GM19395 (cell line): ENCODE results near the gene HNMT.
"Not testable (repeated sequence)": the region's sequence is repeated elsewhere in the genome, so short reads cannot be mapped to it uniquely, and the experiment has no call there.

Experiments used
- ATAC-seq: cut with Tn5 transposase; IDR thresholded peaks from one replicate; pipeline ENCODE4 v1.9.1; 2021; ENCODE audit warnings: mild to moderate bottlenecking, moderate library complexity; ENCODE audit not compliant: unreplicated experiment

Gene HNMT

DNA sequence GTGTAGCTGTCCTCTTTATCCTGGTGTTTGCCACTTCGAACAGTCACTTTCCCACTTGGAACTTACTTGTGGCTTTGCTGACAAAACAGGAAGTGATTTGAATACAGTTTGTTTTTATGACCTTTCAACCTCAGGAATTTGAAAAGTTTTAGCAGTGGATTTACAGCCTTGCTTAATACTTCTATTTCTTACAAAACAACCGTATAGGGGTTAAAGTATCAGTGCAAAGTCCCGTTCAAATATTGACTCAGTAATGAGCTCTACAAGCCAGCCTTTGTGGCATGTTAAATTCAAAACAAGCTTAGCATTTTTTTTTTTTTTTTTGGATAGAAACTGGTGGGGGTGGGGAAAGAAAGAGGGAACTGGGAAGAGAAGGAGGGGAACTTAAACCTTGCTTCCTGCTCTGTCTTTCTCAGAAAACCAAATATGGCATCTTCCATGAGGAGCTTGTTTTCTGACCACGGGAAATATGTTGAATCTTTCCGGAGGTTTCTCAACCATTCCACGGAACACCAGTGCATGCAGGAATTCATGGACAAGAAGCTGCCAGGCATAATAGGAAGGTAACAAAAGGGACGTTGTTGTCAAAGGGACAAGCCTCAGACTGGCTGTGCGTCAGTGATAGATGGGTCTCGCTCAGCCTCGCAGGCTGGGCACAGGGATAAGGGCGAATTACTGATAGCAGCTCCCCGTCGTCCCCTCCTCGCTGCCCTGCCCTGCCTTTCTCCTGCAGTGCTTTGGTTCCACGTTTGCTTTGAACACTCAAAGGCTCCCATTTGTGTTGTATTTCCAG is at the start of gene HNMT:
Gene HNMT, plus strand, starts transcription at position 408 of the 793 bp plus-strand sequence. Its CDS starts 19 bp downstream, at position 427.
- ATAC-seq = no peak

DNA sequence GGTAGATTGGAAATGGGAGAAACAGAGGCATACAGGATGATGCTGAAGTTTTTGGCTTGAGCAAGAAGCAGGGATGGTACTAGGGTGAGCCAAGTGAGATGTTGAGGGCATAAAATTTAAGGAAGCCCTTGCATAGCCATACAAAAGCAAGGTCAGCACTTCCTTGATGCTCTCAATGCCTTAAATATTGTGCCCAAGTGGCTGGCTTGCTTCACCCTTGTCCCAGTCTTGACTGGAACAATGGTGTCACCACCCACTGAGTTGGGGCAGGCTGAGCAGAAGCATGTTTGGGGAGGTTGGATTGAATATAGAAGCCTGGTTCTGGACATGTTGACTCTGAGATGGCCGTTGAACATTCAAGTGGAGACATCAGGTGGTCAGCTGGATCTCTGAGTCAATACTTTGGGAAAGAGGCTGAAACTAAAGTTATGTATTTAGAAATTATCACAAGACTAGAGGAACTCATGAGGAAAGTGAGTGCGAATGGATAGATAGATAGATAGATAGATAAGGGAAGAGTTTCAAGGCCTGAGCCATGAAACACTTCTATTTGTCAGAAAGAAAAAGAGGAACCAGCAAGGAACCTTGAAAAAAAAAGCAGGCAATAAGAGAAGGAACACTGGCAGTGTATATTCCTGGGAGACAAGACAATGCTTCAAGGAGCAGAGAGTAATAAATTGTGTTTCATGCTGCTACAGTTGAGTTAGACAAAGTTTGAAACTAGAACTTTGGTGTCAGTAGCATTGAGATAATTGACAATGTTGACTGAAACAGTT is 43.0 kb upstream of the HNMT start:
- ATAC-seq = no peak

DNA sequence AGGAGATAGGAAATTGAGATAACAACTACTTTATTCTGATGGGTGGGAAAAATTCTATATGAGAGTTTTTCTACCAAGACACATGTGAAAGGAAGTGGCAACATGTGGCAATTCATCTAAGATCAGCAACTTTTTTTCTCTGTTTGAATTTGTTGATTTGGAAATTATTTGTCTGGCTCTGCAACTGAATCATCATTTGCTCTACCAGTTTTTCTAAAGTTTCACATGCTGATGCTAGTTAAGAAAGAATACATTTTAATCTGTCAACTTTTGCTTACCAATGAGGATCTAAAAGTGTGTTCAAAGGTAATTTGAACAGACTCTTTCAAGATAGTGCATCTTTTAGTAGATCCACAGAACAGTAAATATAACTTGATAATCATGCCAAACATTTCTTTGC is 42.1 kb upstream of the HNMT start:
- not testable (repeated sequence) for ATAC-seq

DNA sequence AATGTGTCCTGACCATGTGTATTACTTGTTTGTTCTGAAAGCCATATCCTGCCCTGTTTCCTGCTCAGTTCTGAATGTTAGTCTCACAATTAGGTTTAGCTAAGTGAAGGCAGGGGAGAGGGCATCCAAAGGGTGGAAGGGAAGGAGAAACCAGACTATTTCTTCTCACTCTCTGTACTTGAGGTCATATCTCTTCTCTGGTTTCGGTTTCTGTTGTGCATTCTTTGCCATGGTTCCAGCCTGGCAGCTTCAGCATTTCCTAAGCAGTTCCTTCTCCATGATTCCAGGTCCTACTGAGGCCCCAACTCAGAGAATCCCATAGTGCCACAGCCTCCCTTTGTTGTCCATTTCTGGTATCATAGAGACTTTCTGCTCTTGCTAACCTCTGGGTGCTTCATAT is 40.3 kb upstream of the HNMT start:
- ATAC-seq = no peak

DNA sequence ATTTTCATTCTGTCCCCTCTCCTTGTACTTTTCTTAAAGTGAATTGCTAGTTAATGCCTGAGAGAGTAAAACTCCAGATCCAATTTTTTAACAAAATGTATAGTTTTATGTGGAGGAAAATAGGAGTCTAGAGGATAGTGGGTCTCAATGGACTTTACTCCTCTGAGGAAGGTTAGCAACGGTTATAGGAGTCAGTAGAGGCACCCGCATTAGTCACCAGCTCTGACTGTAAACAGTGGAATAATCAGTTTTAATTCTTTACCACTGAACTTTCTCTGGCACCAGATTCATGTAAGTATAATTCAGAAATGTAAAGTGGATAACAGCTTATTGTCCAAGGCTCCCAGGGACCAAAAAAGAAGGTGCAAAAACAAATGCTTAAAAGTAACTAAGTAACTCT is 38.7 kb upstream of the HNMT start:
- no peak for ATAC-seq

DNA sequence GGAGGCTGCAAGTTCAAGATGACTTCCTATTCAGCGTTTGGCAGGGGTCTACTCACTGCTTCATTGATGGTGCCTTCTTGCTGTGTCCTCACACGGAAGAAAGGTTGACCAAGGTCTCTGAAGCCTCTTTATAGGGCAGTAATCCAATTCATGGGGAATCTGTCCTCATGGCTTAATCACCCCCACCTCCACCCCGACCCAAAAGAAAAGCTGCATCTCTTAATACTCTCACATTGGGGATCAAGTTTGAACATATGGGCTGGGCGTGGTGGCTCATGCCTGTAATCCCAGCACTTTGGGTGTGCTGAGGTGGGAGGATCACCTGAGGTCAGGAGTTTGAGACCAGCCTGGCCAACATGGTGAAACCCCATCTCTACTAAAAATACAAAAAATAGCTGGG is 36.4 kb upstream of the HNMT start:
- ATAC-seq = no peak

DNA sequence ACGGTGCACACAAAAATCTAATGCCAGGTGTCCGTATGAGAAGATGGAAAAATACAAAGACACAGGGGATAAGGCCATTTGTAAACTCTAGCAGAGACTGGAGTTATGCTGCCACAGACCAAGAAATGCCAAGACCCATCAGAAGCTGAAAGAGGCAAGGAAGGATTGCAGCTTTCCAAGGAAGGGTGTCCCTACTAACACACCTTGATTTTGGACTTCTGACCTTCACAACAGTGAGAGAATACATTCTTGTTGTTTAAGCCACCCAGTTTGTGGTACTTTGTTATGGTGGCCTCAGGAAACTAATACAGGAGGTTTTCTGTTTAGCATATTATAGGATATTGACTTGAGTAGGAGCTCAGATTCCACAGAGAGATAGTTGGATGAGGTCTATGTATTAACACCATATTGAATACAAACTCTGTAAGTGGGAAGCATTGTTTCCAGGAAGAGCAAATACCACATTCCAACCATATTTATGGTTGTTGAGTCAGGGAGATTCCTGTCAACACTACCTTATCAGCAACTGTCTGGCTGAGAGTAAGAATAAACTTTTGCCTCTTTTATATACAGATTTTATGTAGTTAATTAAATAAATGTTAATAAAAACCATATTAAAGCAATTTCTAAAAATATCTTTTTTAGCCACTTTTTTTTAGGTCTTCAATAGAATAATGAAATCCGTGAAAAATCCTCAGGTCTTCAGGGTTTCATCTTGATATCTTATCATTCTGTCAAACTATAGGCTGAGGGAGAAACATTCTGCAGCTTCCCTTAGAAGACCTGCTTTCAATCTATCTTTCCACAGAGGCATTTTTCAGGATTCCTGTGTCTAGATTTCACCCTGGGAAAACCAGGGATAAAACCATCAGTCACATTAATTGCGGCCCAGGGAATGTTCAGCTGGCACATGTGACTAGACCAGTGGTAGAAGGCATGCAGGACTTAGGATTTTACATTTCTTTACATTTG is 35.4 kb upstream of the HNMT start:
- no peak for ATAC-seq

DNA sequence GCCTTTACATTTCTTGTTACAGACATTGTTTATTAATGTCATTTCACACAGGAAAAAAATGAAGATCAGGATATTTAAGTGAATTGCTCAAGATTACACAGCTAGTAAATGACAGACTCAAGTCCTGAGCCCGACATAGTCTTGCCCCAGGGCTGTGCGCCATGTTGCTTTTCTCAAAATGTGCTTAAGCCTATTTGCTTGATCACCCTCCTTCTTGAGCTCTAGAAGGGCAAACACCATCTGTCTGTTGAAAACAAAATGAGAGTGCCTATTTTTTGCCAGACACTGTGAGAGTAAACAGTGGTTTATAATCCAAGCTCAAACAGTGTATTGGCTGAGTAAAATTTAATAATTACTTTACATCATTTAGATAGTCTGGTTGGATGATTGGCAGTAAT is 34.8 kb upstream of the HNMT start:
- ATAC-seq = no peak

DNA sequence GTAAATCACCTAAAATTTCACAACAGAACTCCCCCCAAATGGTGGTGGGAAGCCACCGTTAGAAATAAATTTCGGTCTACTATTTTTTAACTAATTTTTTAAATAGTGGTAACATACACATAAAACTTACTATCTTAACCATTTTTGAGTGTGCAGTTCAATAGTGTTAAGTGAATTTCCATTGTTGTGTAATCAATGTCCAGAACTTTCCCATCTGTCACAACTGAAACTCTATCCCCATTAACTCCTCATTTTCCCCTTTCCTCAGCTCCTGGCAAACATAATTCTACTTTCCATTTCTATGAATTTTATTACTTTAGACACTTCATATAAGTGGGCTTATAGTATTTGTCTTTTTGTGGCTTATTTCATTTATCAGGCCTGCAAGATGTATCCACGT is 34.1 kb upstream of the HNMT start:
- no peak for ATAC-seq

DNA sequence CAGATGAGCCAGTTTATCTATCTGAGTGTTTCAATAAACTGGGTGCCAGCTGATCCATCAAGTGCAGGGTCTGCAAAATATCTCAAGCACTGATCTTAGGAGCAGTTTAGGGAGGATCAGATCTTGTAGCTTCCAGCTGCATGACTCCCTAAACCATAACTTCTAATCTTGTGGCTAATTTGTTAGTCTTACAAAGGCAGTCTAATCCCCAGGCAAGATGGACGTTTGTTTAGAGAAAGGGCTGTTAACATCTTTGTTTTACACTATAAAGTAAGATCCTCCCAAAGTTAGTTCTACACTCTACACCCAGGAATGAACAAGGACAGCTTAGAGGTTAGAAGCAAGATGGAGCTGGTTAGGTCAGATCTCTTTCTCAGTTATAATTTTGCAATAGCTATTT is 28.7 kb upstream of the HNMT start:
- no peak for ATAC-seq

DNA sequence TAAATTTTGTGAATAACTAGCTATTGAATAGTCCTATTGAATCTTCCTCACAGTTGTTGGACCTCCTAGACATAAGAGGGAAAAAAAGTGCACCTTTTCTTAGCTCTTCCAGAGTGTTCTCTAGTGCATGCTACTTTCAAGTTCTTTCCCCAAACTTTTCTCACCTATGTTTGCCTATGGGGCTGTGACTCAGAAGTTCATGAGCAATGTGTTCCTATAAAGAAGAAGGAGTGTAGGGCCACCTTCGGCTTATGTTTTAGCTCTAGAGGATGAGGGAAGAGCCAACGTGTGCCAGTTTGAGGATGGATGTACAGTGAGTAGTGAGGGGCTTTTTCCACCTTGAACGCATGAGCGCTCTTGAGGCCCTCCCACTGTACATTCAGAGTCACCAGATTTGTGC is 27.0 kb upstream of the HNMT start:
- ATAC-seq = no peak

DNA sequence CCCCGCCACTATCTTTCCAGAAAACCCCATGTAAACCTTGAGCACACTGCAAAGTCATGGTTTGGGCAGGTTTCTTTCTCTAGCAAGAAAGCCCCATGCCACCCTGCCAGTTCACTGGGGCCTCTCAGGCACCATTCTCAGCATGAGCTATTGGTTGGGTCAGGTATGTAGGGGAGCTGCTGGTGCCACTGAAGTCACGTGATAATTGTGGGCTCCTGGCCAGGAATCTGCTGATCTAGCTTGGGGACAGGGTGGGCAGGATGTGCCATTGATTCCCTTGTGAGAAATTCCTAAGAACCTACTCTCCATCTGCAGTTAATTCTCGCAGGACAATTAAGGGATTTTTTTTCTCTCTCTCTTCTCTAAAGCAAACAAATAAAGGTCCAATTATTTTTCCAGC is 26.5 kb upstream of the HNMT start:
- ATAC-seq = no peak

DNA sequence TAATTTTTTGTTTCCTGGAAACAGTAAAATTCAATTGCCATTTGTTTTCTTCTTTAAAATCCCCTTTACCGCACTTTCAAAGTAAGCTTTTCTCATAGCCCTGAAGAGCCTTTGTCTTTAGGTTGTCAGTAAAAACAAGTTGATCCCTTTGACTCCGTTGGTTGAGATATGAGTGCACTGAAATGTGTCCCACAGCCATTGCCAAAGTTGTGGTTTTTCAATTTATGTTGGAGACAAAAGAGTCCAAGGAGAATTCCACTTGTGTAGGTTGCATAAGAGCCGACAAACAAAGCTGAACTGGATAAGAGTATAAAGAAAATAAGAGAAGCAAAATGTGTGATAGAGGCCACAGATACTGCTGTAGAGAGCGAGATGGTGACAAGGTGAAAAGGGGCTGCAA is 26.1 kb upstream of the HNMT start:
- ATAC-seq = no peak

DNA sequence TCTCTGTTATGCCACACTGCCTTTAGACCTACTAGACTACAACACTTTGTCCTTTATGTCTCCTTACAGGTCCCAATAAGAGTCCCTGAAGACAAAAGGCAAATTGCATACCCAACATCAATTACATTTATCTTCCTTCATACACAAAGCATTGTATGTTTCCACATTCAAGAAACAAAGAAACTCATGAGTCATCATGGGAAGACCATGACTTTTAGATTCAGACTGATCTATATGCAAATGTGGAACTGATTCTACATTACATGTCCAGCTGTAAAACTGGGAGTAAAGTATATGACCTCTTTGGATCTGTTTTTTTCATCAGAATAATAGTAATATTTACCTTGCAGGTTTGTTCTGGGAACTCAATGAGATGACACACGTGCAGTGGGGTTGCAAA is 25.2 kb upstream of the HNMT start:
- no peak for ATAC-seq

DNA sequence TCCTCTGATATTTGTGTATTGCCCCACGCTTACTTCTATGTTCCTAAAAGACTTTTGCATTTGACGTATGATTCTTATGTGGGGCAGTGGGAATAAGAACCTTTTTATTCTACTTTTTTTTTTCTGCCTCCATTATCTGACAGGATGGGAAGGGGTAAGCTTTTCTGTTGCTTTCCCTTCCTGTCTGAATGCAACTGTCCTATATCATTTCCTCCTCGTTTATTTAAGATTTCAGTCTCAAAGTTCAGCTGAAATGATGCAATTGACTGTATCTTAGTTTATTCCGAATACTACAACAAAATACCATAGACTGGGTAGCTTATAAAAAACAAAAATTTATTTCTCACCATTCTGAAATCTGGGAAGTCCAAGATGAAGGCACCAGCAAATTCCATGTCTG is 24.1 kb upstream of the HNMT start:
- ATAC-seq = no peak

DNA sequence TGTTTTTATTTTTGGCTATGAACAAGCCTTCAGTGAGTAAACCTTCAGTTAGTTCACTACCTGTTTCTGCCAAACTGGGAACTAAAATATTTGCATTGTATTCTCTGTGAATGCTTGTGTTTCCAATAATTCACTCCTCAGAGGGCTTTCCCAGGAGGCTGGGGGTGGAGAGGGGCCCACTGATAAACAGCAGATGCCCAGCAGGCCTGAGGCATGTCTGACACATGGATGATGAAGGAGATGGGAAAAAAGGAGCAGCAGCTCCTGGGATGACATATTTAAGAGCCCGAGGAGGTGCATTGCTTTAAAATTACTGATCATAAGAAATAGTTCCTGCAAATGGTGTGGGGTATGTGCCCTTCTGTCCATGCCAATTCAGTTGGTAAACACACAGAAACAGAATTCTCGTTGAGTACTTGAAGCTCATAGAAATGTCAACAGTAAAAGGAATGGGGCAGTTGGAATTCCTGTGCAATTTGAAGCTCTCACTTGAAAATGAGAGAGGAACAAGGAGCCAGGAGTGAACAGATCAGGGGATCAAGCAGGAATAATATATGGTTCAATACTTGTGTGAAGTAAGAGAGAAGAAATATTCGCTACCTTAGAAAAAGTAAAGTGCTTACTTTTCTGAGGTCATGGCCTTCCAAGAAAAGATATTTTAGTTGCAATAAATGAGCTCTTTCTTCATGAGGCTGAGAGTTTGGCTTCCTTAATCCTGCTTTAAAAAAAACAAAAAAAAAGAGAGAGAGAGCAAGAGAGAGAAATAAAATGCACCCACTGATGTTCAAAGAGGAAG is 22.0 kb upstream of the HNMT start:
- no peak for ATAC-seq

DNA sequence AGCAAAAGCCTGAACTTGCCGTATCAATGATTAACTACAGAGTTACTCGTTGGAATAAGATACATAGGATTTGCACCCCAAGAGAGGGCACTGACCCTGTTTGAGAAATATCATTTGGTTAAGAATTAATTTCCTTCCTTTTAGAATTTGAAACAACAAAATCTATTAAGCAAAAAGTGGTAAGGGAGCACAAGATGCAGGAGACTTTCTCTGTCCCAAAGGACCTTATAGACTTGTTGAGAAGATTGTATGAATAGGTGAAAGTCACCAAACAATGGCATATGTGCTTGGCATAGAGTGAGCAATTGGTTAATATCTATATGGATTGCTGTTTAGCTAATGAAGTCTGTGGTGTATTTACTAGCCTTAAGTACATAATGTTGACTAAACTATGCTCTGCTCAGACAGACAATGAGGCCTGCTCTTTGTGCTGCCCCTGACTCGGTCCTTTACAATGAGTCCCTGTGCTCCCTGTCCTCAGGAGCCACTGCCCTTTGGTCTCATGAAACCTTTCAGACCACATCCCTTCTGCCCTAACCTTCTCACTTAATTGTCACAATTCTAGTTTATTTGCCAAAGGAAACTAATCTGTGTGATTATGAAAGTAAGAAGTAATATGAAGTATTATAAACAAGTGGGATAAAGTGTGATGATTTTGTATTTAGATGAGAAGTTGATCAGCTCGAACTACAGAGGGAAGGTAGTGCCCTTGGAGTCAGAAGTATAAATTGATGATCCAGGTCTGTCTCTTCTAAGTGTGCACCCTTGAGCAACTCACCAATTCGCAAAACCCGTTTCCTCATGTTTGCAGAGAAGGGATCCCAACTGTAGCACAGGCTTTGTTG is 21.2 kb upstream of the HNMT start:
- ATAC-seq = no peak

DNA sequence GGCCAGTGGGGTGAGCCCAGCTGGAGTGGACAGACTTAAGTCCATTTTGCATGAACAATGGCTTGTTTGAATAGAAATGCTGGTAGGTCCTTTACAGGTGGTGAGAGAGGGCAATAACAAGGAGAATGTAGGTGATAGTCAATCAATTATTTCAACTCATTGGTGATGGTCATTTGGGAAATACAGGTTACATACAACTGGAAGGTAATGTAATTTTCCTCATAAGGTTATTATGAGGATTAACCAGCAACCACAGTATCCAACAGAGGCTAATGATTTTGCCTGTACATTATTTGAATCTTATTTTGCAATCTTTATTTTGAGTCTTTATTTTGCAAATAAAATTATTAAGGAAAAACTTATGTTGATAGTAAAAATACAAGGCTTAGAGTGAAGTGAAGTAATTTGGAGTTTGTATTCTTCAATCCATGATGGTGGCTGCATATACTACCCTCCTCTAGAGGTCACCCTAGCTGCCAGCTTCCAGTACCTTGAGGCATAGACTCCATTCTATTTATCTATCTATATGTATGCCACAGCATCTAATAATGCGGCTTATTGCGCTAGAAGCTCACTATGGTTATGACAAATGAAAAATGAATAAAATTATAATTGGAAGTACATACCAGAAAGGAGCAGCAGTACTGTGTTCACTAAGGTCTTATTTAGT is 20.5 kb upstream of the HNMT start:
- ATAC-seq = no peak

DNA sequence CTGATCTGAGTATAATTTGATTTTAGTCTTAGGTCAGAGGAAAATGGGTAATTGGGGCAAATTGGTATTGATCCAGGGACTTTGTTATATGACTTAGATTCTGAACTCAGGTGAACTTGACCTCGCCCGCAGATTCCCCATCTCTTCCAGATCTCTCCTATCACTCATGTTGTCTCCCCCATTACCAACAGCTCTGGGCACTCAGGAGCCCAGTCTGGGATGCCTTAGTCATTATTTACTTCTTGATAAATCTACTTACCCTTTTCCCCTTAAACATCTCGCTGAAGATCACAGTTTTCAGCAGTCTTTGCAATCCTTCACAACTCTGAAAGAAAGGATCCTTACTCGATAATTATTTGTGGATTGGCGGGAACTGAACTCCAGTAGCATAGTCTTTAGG is 19.6 kb upstream of the HNMT start:
- ATAC-seq = no peak
